Psoas muscle (tissue), 8 donors: ENCODE results near the gene IL36G. TPM values are rescaled to one million over a fixed set of nuclear protein-coding genes. Genes with fewer than 3 reads are reported as not detected.

Experiments
- ATAC-seq, 4 donors: fragments of 200-7000 bp; cut with Tn5 transposase; one replicate each; pipeline ENCODE4 v1.9.1; 2020; ENCODE audit warnings: moderate library complexity in 3 of 4, mild to moderate bottlenecking in 2 of 4
- DNase-seq, 2 donors: peaks; one replicate each; pipeline ENCODE4 v3.0.0-alpha.2; 2020
- H3K27ac ChIP-seq: fragments of 200-600 bp; one replicate; pipeline ENCODE4 v1.8.0; 2022
- H3K27me3 ChIP-seq, 3 donors: fragments of 200-600 bp in 1 of 3; one replicate each; pipeline versions ENCODE4 v1.6.1 to v1.8.0; 2013 to 2022; ENCODE audit warnings: low read length in 2 of 3, mild to moderate bottlenecking in 2 of 3, moderate library complexity in 1 of 3; ENCODE audit not compliant: insufficient read depth in 3 of 3
- H3K36me3 ChIP-seq, 2 donors: fragments of 200-600 bp in 1 of 2; one replicate each; pipeline versions ENCODE4 v1.6.1 to v1.8.0; 2013 to 2022; ENCODE audit warnings: low read depth in 1 of 2, mild to moderate bottlenecking in 1 of 2, moderate library complexity in 1 of 2; ENCODE audit not compliant: insufficient read depth in 1 of 2
- H3K4me1 ChIP-seq: fragments of 200-600 bp; one replicate; pipeline ENCODE4 v1.8.0; 2022
- H3K4me3 ChIP-seq: fragments of 200-600 bp; one replicate; pipeline ENCODE4 v1.8.0; 2022; ENCODE audit warnings: mild to moderate bottlenecking
- H3K9me3 ChIP-seq: fragments of 200-600 bp; one replicate; pipeline ENCODE4 v1.8.0; 2022
- CTCF ChIP-seq: fragments of 200-600 bp; IDR thresholded peaks from one replicate; pipeline ENCODE4 v1.8.0; 2022; ENCODE audit warnings: antibody characterized with exemption
- WGBS, 3 donors: extraction: QIAGEN DNeasy Blood & Tissue Kit; methylation state at CpG; one replicate each; pipeline versions ENCODE4 v1.1.6 to v1.1.7; 2013; 5-methylcytosine and 5-hydroxymethylcytosine counted together
- intact Hi-C, 2 donors: fragments of 100-400 bp; cut with DNase I; formaldehyde crosslinking; loops; one replicate each; pipeline versions ENCODE4 v1.11.0 to v1.14.2; 2022
- polyA plus RNA-seq, 3 donors: library from polyadenylated mRNA; stranded (reverse); fragments of 200-250 nt; gene quantifications; one replicate each; pipeline ENCODE4 v1.2.3, GENCODE V29; 2013
- total RNA-seq, 4 donors: library from RNA; stranded (reverse); fragmentation: NEBNext Ultra II Directional in 2 of 4; extraction: Animal tissue kit (Norgen Biotek cat#: 25700) in 2 of 4; gene quantifications; one replicate each; pipeline versions ENCODE4 v1.2.1 to v1.2.4, GENCODE V29; 2021 to 2023
- donor health status: healthy with polysubstance abuse.
- donor health status: DM: no; HTN: no; CAD: no; lungs with moderate emphysema.
- donor health status: Bipolar disorder and iron deficiency.
- donor health status: healthy.
- donor health status: DM: yes; HTN: yes; CAD: no.
- donor health status: DM: no; HTN: no; CAD: no.
- donor health status: DM: no; HTN: no; CAD: no.
- donor health status: DM: yes; HTN: yes; CAD: no.

Gene IL36G
- total and polyA plus RNA-seq, 7 donors: not detected

GRCh38 chr2:113015042-113015441 lies 37.2 kb downstream of the IL36G start:
- no peak overlapping the region for H3K27ac ChIP-seq
- no peak for ATAC-seq
- H3K36me3 ChIP-seq: no peaks in the 10 kb centered on the region
- no peak for TF ChIP-seq CTCF
- no peak overlapping the region for H3K4me3 ChIP-seq
- intact Hi-C loops: no loop called here
- no peak for DNase-seq
- H3K4me1 ChIP-seq: no peaks in the 10 kb centered on the region
- H3K27me3 ChIP-seq: peaks cover 0 to 2% (median 0%) of the 10 kb centered on the region in 3 donors
- 52 to 64% (median 62%) methylated on average over 1 of the region's 1 CpG for WGBS, 3 donors
- H3K9me3 ChIP-seq: no peaks in the 10 kb centered on the region

- no peak for ATAC-seq
- H3K4me1 ChIP-seq: no peaks in the 10 kb centered on the region
- no peaks in the 10 kb centered on the region for H3K36me3 ChIP-seq
- no peak for TF ChIP-seq CTCF
- no peak for DNase-seq
- 81 to 86% (median 83%) methylated on average over 2 of the region's 2 CpGs for WGBS, 3 donors
- H3K4me3 ChIP-seq: no peak overlapping the region
- H3K9me3 ChIP-seq: no peaks in the 10 kb centered on the region
- intact Hi-C loops: no loop called here
- peaks cover 0 to 2% (median 0%) of the 10 kb centered on the region in 3 donors for H3K27me3 ChIP-seq
- no peak overlapping the region for H3K27ac ChIP-seq
Measured at GRCh38 chr2:113015655-113016054, 37.8 kb downstream of the IL36G start.

- peaks cover 0 to 2% (median 0%) of the 10 kb centered on the region in 3 donors for H3K27me3 ChIP-seq
- intact Hi-C loops: no loop called here
- ATAC-seq (no peak), DNase-seq (no peak)
- WGBS, 3 donors: 71 to 81% (median 75%) methylated on average over 3 of the region's 3 CpGs
- H3K27ac ChIP-seq: no peak overlapping the region
- no peak for TF ChIP-seq CTCF
- H3K4me3 ChIP-seq: no peak overlapping the region
- H3K4me1 ChIP-seq: no peaks in the 10 kb centered on the region
- H3K36me3 ChIP-seq: no peaks in the 10 kb centered on the region
- H3K9me3 ChIP-seq: no peaks in the 10 kb centered on the region
Measured at GRCh38 chr2:113018509-113018908, 40.7 kb downstream of the IL36G start.

- Histone ChIP-seq H3K9me3 (no peaks in the 10 kb centered on the region), H3K36me3 (no peaks in the 10 kb centered on the region), H3K4me3 (no peak overlapping the region), H3K27ac (no peak overlapping the region), H3K4me1 (no peaks in the 10 kb centered on the region), H3K27me3 (peaks cover 2 to 5% (median 2%) of the 10 kb centered on the region in 3 donors)
- TF ChIP-seq CTCF: no peak
- intact Hi-C loops: no loop called here
- DNase-seq: no peak
- ATAC-seq: no peak
- WGBS, 3 donors: 53 to 66% (median 65%) methylated on average over 4 of the region's 4 CpGs
Measured at GRCh38 chr2:113021312-113021711, 43.5 kb downstream of the IL36G start.

DNA sequence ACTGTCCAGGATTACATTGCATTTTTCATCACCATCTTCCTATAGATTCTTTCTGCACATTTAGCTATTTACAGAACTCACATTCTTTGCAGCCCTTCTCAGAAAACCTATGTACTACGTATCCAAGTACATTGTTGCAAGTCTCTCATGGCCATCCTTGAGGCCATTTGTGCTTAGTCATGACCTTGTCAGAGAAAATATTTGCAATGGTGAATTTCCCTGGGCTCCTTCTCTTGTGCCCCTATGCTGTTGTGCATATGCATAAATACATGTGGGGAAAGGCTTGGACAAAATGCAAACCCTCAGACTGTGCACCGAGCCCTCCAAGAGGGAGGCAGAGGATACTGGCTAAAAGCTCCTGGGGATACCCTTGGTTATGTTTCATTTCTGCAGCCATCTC lies 47.0 kb downstream of the IL36G start:
- Histone ChIP-seq H3K4me1 (no peaks in the 10 kb centered on the region), H3K36me3 (no peaks in the 10 kb centered on the region), H3K27ac (no peak overlapping the region), H3K4me3 (no peak overlapping the region), H3K9me3 (no peaks in the 10 kb centered on the region), H3K27me3 (peaks cover 2 to 9% (median 5%) of the 10 kb centered on the region in 3 donors)
- 86 to 94% (median 87%) methylated on average over 2 of the region's 2 CpGs for WGBS, 3 donors
- no peak for TF ChIP-seq CTCF
- no peak for DNase-seq
- no peak for ATAC-seq
- intact Hi-C loops: no loop called here
